ENCODE measurements around the gene NR0B2. TPM values are rescaled to one million over a fixed set of nuclear protein-coding genes. Genes with fewer than 3 reads are reported as not detected.
A peak's percentile ranks its signal among the peaks of the same experiment; 100 is the strongest.

The NR0B2 gene
- total and polyA plus RNA-seq, 10 of the 15 experiments (the other 5 are each of a cell fraction or from before 2014, with no cell fraction given), result not detected

GRCh38 chr1:26960625-26960966 lies 46.8 kb upstream of the NR0B2 start:
- H3K9me3 ChIP-seq (replicated peaks; ENCODE audit: control insufficient read depth, insufficient read depth, low read length), result no peaks in the 10 kb centered on the region; the same call in 2 of the 3 replicates
- POLR2A ChIA-PET, result no interaction called here
- SMC1A ChIA-PET (ENCODE audit: uncharacterized antibody, unreplicated experiment), result no interaction called here
- H3K27ac ChIP-seq (ENCODE audit: control insufficient read depth, insufficient read depth), result no peak overlapping the region
- ATAC-seq (no peak), FAIRE-seq (no peak), DNase-seq (ENCODE audit: low read depth, low spot score) (no peak)
- H3K4me1 ChIP-seq (ENCODE audit: control insufficient read depth, insufficient read depth, low read length), result no peaks in the 10 kb centered on the region
- WGBS (ENCODE audit: insufficient coverage, insufficient replicate concordance, low lambda C conversion rate, missing lambda C conversion rate), result 0% methylated on average over 3 of the region's 3 CpGs
- H3K9ac ChIP-seq (ENCODE audit: control insufficient read depth, insufficient read depth, low read length), result no peak overlapping the region
- in situ Hi-C loops (cut with MboI) (no loop called here), intact Hi-C loops (cut with micrococcal nuclease; ENCODE audit: unreplicated experiment) (no loop called here)
- H3K79me2 ChIP-seq (ENCODE audit: control insufficient read depth, insufficient read depth, low read length), result no peaks in the 10 kb centered on the region
- H2AFZ ChIP-seq (ENCODE audit: control insufficient read depth, low read depth, low read length), result no peak overlapping the region
- H3K27me3 ChIP-seq (replicated peaks in 1 of 2; ENCODE audit: control insufficient read depth in 2 of 2, insufficient read depth in 2 of 2, low read length in 1 of 2), result peaks cover 6 to 7% of the 10 kb centered on the region in 2 experiments
- H3K4me2 ChIP-seq (ENCODE audit: control insufficient read depth, insufficient read depth), result peak overlapping the region; percentile 72; the same call in 1 of the 2 replicates
- H4K20me1 ChIP-seq (ENCODE audit: control insufficient read depth, insufficient read depth), result no peaks in the 10 kb centered on the region
- RAD21 ChIA-PET (ENCODE audit: unreplicated experiment), result no interaction called here
- no peak overlapping the region for H3K4me3 ChIP-seq
- no TSS peak for BruUV-seq (replicated peaks)
- H3K36me3 ChIP-seq (ENCODE audit: control insufficient read depth in 2 of 2, insufficient read depth in 2 of 2, low read length in 1 of 2), result no peaks in the 10 kb centered on the region
- CTCF ChIA-PET, result no interaction called here
- TF ChIP-seq ZNF622 (IDR thresholded peaks at IDR 0.05), result no peak
- no peak for TF ChIP-seq TBL1XR1 (IDR thresholded peaks at IDR 0.05; ENCODE audit: low read depth, low read length)
- no peak for TF ChIP-seq STAT1 (conservative IDR thresholded peaks at IDR 0.05)
- no peak for TF ChIP-seq KLF5 (IDR thresholded peaks at IDR 0.05; ENCODE audit: partially characterized antibody)
- no peak for TF ChIP-seq MTA2 (IDR thresholded peaks at IDR 0.05; ENCODE audit: low read depth)
- TF ChIP-seq HDAC6 (IDR thresholded peaks at IDR 0.05; ENCODE audit: unreplicated experiment), result no peak
- TF ChIP-seq KAT2A (conservative IDR thresholded peaks at IDR 0.05; ENCODE audit: control insufficient read depth, low read depth, low read length), result no peak
- TF ChIP-seq TARDBP (IDR thresholded peaks at IDR 0.05; ENCODE audit: borderline replicate concordance), result no peak
- TF ChIP-seq NRF1 (conservative IDR thresholded peaks at IDR 0.05; ENCODE audit: low read depth, low read length), result no peak
- no peak for TF ChIP-seq IRF4 (IDR thresholded peaks at IDR 0.05; ENCODE audit: low read depth, low read length)
- no peak for TF ChIP-seq SP1 (IDR thresholded peaks at IDR 0.05; ENCODE audit: low read depth, low read length)
- TF ChIP-seq ZNF592 (IDR thresholded peaks at IDR 0.05), result no peak
- no peak for TF ChIP-seq ZNF207 (IDR thresholded peaks at IDR 0.05; ENCODE audit: borderline replicate concordance)
- no peak for TF ChIP-seq FOXM1 (IDR thresholded peaks at IDR 0.05; ENCODE audit: low read depth, low read length)
- no peak for TF ChIP-seq REST (IDR thresholded peaks at IDR 0.05; ENCODE audit: low read depth, low read length)
- TF ChIP-seq MEF2A (IDR thresholded peaks at IDR 0.05; ENCODE audit: insufficient read depth, low read depth, low read length), result no peak
- no peak for TF ChIP-seq CTCF (IDR thresholded peaks at IDR 0.05 in 2 of 3, conservative IDR thresholded peaks at IDR 0.05 in 1 of 3; ENCODE audit: control insufficient read depth in 2 of 3, extremely low read depth in 1 of 3, insufficient read depth in 1 of 3, low read depth in 3 of 3, low read length in 3 of 3)
